ENCODE data around the gene GOLPH3L. TPM values are rescaled to one million over a fixed set of nuclear protein-coding genes. Genes with fewer than 3 reads are reported as not detected.
"Not testable (repeated sequence)": the region's sequence is repeated elsewhere in the genome, so short reads cannot be mapped to it uniquely, and the experiment has no call there.

The GOLPH3L gene
- total and polyA plus RNA-seq, 2 of the 13 experiments (the other 11 are each of a cell fraction or from before 2014, with no cell fraction given) = 8.2 to 12.8 TPM

- H4K20me1 ChIP-seq (ENCODE audit: insufficient read depth, low read length); H3K9ac ChIP-seq (ENCODE audit: insufficient read depth, low read depth, low read length); H3K4me3 ChIP-seq (replicated peaks in 1 of 3; ENCODE audit: insufficient read depth in 1 of 3, low read depth in 2 of 3, low read length in 3 of 3); BruUV-seq (replicated peaks); H3K4me2 ChIP-seq (ENCODE audit: low read depth, low read length); H3K36me3 ChIP-seq (replicated peaks in 1 of 2; ENCODE audit: control insufficient read depth in 1 of 2, insufficient read depth in 2 of 2, low read length in 2 of 2); DNase-seq (ENCODE audit: low spot score); H2AFZ ChIP-seq (ENCODE audit: low read length); H3K9me3 ChIP-seq (ENCODE audit: low read length); H3K79me2 ChIP-seq (ENCODE audit: insufficient read depth, low read length); intact Hi-C loops (cut with micrococcal nuclease; ENCODE audit: unreplicated experiment); H3K27ac ChIP-seq (ENCODE audit: extremely low read length, insufficient read depth, low read length); H3K27me3 ChIP-seq (ENCODE audit: control insufficient read depth in 1 of 2, insufficient read depth in 2 of 2, low read length in 2 of 2); CTCF ChIA-PET (ENCODE audit: low intra/inter-chr PET ratio, low total read pairs); ATAC-seq; in situ Hi-C loops (cut with HindIII; ENCODE audit: extremely low pct_ligation_motif_present, low pct_unique_long_range_greater_than_20kb); TF ChIP-seq ATF7 (CRISPR knock-in tag; IDR thresholded peaks at IDR 0.05): not testable (repeated sequence)
- 53% methylated on average over 6 of the region's 6 CpGs for WGBS (ENCODE audit: low lambda C conversion rate)
- peaks cover 11% of the 10 kb centered on the region; the same call in 1 of the 2 replicates for H3K4me1 ChIP-seq (ENCODE audit: insufficient read depth, low read length)
- FAIRE-seq = peak; percentile 26
- peak; percentile 80 for TF ChIP-seq CEBPB (IDR thresholded peaks at IDR 0.05; ENCODE audit: borderline replicate concordance, low read depth, low read length)
- TF ChIP-seq ATF7 (IDR thresholded peaks at IDR 0.05) = 0 out of 2 replicates have a peak, but pooled peaks have one; percentile 11
- peak; percentile 82 for TF ChIP-seq CEBPG (CRISPR knock-in tag; IDR thresholded peaks at IDR 0.05)
- POLR2A ChIA-PET = interaction anchor here (1.0 to 1.2 kb wide), 3 partner anchors 9 to 59 kb away, joined by 3 to 4 read pairs (median 3); partner anchors contain the start of genes ENSA and MCL1
Measured at GRCh38 chr1:150638430-150638829, 58.5 kb downstream of the GOLPH3L start.

DNA sequence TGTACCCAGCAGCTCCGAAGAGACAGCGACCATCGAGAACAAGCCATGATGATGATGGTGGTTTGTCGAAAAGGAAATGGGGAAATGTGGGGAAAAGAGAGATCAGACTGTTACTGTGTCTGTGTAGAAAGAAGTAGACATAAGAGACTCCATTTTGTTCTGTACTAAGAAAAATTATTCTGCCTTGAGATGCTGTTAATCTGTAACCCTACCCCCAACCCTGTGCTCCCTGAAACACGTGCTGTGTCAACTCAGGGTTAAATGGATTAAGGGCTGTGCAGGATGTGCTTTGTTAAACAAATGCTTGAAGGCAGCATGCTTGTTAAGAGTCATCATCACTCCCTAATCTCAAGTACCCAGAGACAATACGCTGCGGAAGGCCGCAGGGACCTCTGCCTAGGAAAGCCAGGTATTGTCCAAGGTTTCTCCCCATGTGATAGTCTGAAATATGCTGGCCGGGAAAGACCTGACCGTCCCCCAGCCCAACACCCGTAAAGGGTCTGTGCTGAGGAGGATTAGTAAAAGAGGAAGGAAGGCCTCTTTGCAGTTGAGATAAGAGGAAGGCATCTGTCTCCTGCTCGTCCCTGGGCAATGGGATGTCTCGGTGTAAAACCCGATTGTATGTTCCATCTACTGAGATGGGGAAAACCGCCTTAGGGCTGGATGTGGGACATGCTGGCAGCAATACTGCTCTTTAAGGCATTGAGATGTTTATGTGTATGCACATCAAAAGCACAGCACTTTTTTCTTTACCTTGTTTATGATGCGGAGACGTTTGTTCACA, 61.9 kb downstream of the GOLPH3L start:
- 78% methylated on average over 15 of the region's 17 CpGs for WGBS (ENCODE audit: low lambda C conversion rate)
- H4K20me1 ChIP-seq (ENCODE audit: insufficient read depth, low read length); H3K4me3 ChIP-seq (replicated peaks in 1 of 3; ENCODE audit: insufficient read depth in 1 of 3, low read depth in 2 of 3, low read length in 3 of 3); H2AFZ ChIP-seq (ENCODE audit: low read length); H3K27ac ChIP-seq (ENCODE audit: extremely low read length, insufficient read depth, low read length); FAIRE-seq; DNase-seq (ENCODE audit: low spot score); H3K27me3 ChIP-seq (ENCODE audit: control insufficient read depth in 1 of 2, insufficient read depth in 2 of 2, low read length in 2 of 2); in situ Hi-C loops (cut with HindIII; ENCODE audit: extremely low pct_ligation_motif_present, low pct_unique_long_range_greater_than_20kb); intact Hi-C loops (cut with micrococcal nuclease; ENCODE audit: unreplicated experiment); H3K79me2 ChIP-seq (ENCODE audit: insufficient read depth, low read length); H3K4me2 ChIP-seq (ENCODE audit: low read depth, low read length); H3K36me3 ChIP-seq (replicated peaks in 1 of 2; ENCODE audit: control insufficient read depth in 1 of 2, insufficient read depth in 2 of 2, low read length in 2 of 2); H3K9me3 ChIP-seq (ENCODE audit: low read length); BruUV-seq (replicated peaks); POLR2A ChIA-PET; CTCF ChIA-PET (ENCODE audit: low intra/inter-chr PET ratio, low total read pairs); ATAC-seq; H3K9ac ChIP-seq (ENCODE audit: insufficient read depth, low read depth, low read length); TF ChIP-seq SOX13 (IDR thresholded peaks at IDR 0.05): not testable (repeated sequence)
- peaks cover 21% of the 10 kb centered on the region for H3K4me1 ChIP-seq (ENCODE audit: insufficient read depth, low read length)
- TF ChIP-seq SOX13 (CRISPR knock-in tag; conservative IDR thresholded peaks at IDR 0.05 in 1 of 2, IDR thresholded peaks at IDR 0.05 in 1 of 2) = 0 out of 4 replicates have a peak, but pooled peaks of 1 of the 2 experiments have one; percentile 5
